ENCODE measurements around the gene IBA57.
A peak's percentile ranks its signal among the peaks of the same experiment; 100 is the strongest.

Gene IBA57
- 21.6 to 23.9 (median 23.0) reads per million in 4 experiments for total RNA-seq

- peak; percentile 98 for DNase-seq
These were observed at the start of gene IBA57 for GRCh38 chr1:228165372-228166169. IBA57 (plus strand) TSS chr1:228165804; CDS start chr1:228165817, 13 bp downstream.

- no peak for DNase-seq
These were observed 48.3 kb upstream of the IBA57 start for GRCh38 chr1:228117335-228117734.

- DNase-seq, result no peak
These were observed 47.6 kb upstream of the IBA57 start for GRCh38 chr1:228118040-228118439.

- no peak for DNase-seq
These were observed 45.3 kb upstream of the IBA57 start for GRCh38 chr1:228120351-228120750.

GRCh38 chr1:228120857-228121489, 44.6 kb upstream of the IBA57 start:
- no peak for DNase-seq

- no peak for DNase-seq
These were observed 42.6 kb upstream of the IBA57 start for GRCh38 chr1:228122921-228123441.

GRCh38 chr1:228123505-228123904, 42.1 kb upstream of the IBA57 start:
- DNase-seq, result no peak

GRCh38 chr1:228125185-228125584, 40.4 kb upstream of the IBA57 start:
- no peak for DNase-seq

GRCh38 chr1:228131766-228132165, 33.8 kb upstream of the IBA57 start:
- no peak for DNase-seq

GRCh38 chr1:228134591-228134990, 31.0 kb upstream of the IBA57 start:
- no peak for DNase-seq

GRCh38 chr1:228136901-228137300, 28.7 kb upstream of the IBA57 start:
- DNase-seq, result no peak

- no peak for DNase-seq
These were observed 26.1 kb upstream of the IBA57 start for GRCh38 chr1:228139406-228139930.

- DNase-seq, result peak; percentile 100
These were observed 25.5 kb upstream of the IBA57 start, which contains the start of gene GUK1 for GRCh38 chr1:228139931-228140723. GUK1 (plus strand) TSS chr1:228140279; CDS start chr1:228140303, 24 bp downstream.

- DNase-seq, result no peak
These were observed 24.8 kb upstream of the IBA57 start for GRCh38 chr1:228140724-228141225.

- no peak for DNase-seq
These were observed 24.2 kb upstream of the IBA57 start for GRCh38 chr1:228141226-228142044.

- DNase-seq, result no peak
These were observed 23.4 kb upstream of the IBA57 start for GRCh38 chr1:228142155-228142691.

- no peak for DNase-seq
These were observed 22.9 kb upstream of the IBA57 start for GRCh38 chr1:228142701-228143136.

- DNase-seq, result no peak
These were observed 22.0 kb upstream of the IBA57 start for GRCh38 chr1:228143480-228144192.

- no peak for DNase-seq
These were observed 21.2 kb upstream of the IBA57 start for GRCh38 chr1:228144193-228144992.

GRCh38 chr1:228144993-228145343, 20.6 kb upstream of the IBA57 start:
- no peak for DNase-seq

Measured in effector CD8-positive, alpha-beta T cell (primary cell).